GM12874 (cell line): ENCODE data around the gene POLR3F.

Experiments used
- CTCF ChIP-seq: IDR thresholded peaks from 2 replicates; pipeline ENCODE4 v1.5.1; 2011; ENCODE audit warnings: low read depth, mild to moderate bottlenecking, control low read depth, low read length, moderate library complexity; ENCODE audit not compliant: insufficient read depth

Gene POLR3F

GRCh38 chr20:18466894-18467730, at the start of gene POLR3F, which contains the start of gene DZANK1:
TSS of gene POLR3F (plus strand) at chr20:18467390. CDS start at chr20:18467507, 117 bp downstream.
TSS of gene DZANK1 (minus strand) at chr20:18467030. CDS start at chr20:18465358, 1,672 bp downstream.
- TF ChIP-seq CTCF = no peak

- TF ChIP-seq CTCF = no peak
Observed at GRCh38 chr20:18421608-18422007, 45.6 kb upstream of the POLR3F start.

- no peak for TF ChIP-seq CTCF
Observed at GRCh38 chr20:18427214-18427613, 40.0 kb upstream of the POLR3F start.

GRCh38 chr20:18428490-18429173, 38.6 kb upstream of the POLR3F start:
- no peak for TF ChIP-seq CTCF

- TF ChIP-seq CTCF = no peak
Observed at GRCh38 chr20:18430172-18430826, 36.9 kb upstream of the POLR3F start.

- TF ChIP-seq CTCF = no peak
Observed at GRCh38 chr20:18431206-18431605, 36.0 kb upstream of the POLR3F start.

GRCh38 chr20:18436847-18437246, 30.3 kb upstream of the POLR3F start:
- TF ChIP-seq CTCF = no peak
